Neural progenitor cell (in vitro differentiated cells): Measurements from ENCODE around the gene TMEM53. TPM values are rescaled to one million over a fixed set of nuclear protein-coding genes. Genes with fewer than 3 reads are reported as not detected.
A peak's percentile ranks its signal among the peaks of the same experiment; 100 is the strongest.

Experiments
- DNase-seq: peaks from one replicate; pipeline ENCODE4 v3.0.0-alpha.2; 2016; ENCODE audit warnings: low spot score
- H2AFZ ChIP-seq: fragments of 200-600 bp; sonication (generic); replicated peaks from 2 replicates; pipeline ENCODE4 v1.6.1; 2016; ENCODE audit warnings: antibody characterized with exemption
- H3F3A ChIP-seq: fragments of 200-600 bp; sonication (generic); 2 replicates; pipeline ENCODE4 v1.6.1; 2016; ENCODE audit warnings: antibody characterized with exemption, low read depth
- H3K27ac ChIP-seq: fragments of 200-600 bp; sonication (generic); 2 replicates; pipeline ENCODE4 v1.5.1; 2016; ENCODE audit warnings: mild to moderate bottlenecking
- H3K27me3 ChIP-seq: fragments of 200-600 bp; sonication (generic); 2 replicates; pipeline ENCODE4 v1.6.1; 2016; ENCODE audit warnings: mild to moderate bottlenecking, moderate library complexity
- H3K36me3 ChIP-seq: fragments of 200-600 bp; sonication (generic); 2 replicates; pipeline ENCODE4 v1.5.1; 2016
- H3K4me1 ChIP-seq: fragments of 200-600 bp; sonication (generic); 2 replicates; pipeline ENCODE4 v1.6.1; 2016; ENCODE audit warnings: mixed run types
- H3K4me2 ChIP-seq: fragments of 200-600 bp; sonication (generic); 2 replicates; pipeline ENCODE4 v1.6.1; 2016
- H3K4me3 ChIP-seq: fragments of 200-600 bp; sonication (generic); 2 replicates; pipeline ENCODE4 v1.5.1; 2016
- H3K79me2 ChIP-seq: fragments of 200-600 bp; sonication (generic); 2 replicates; pipeline ENCODE4 v1.6.1; 2016; ENCODE audit warnings: low read depth
- H3K9ac ChIP-seq: fragments of 200-600 bp; sonication (generic); 2 replicates; pipeline ENCODE4 v1.6.1; 2016
- H3K9me3 ChIP-seq: fragments of 200-600 bp; sonication (generic); 2 replicates; pipeline ENCODE4 v1.5.1; 2016; ENCODE audit warnings: low read depth
- H4K20me1 ChIP-seq: fragments of 200-600 bp; sonication (generic); 2 replicates; pipeline ENCODE4 v1.6.1; 2016; ENCODE audit warnings: low read depth
- H3K27ac Mint-ChIP-seq: 3 replicates; pipeline ENCODE4 v1.8.0; 2021; ENCODE audit warnings: mixed read lengths
- H3K27me3 Mint-ChIP-seq: 2 replicates; pipeline ENCODE4 v1.8.0; 2022; ENCODE audit warnings: low read depth, mild to moderate bottlenecking, inconsistent platforms, moderate library complexity, mixed read lengths; ENCODE audit not compliant: insufficient read depth
- H3K36me3 Mint-ChIP-seq: 3 replicates; pipeline ENCODE4 v1.8.0; 2021; ENCODE audit warnings: mixed read lengths
- H3K4me1 Mint-ChIP-seq: 3 replicates; pipeline ENCODE4 v1.8.0; 2021; ENCODE audit warnings: mixed read lengths
- H3K4me3 Mint-ChIP-seq: 3 replicates; pipeline ENCODE4 v1.8.0; 2021; ENCODE audit warnings: mild to moderate bottlenecking, moderate library complexity, mixed read lengths
- H3K9me3 Mint-ChIP-seq: 3 replicates; pipeline ENCODE4 v1.8.0; 2020; ENCODE audit warnings: mixed read lengths
- CTCF ChIP-seq: fragments of 200-600 bp; sonication (generic); IDR thresholded peaks from 2 replicates; pipeline ENCODE4 v1.5.1; 2017; ENCODE audit warnings: antibody characterized with exemption, mild to moderate bottlenecking
- EZH2 ChIP-seq: fragments of 200-600 bp; sonication (generic); IDR thresholded peaks from 2 replicates; pipeline ENCODE4 v1.6.1; 2017; ENCODE audit warnings: antibody characterized with exemption, mild to moderate bottlenecking, moderate library complexity
- EZH2phosphoT487 ChIP-seq: fragments of 200-600 bp; sonication (generic); IDR thresholded peaks from 2 replicates; pipeline ENCODE4 v1.6.1; 2017; ENCODE audit warnings: antibody characterized with exemption
- total RNA-seq: library from RNA; depleted of rRNA; stranded (reverse); fragments of >200 nt; gene quantifications from 2 replicates; pipeline ENCODE4 v1.2.3, GENCODE V29; 2015; ENCODE audit warnings: low replicate concordance

The TMEM53 gene
- total RNA-seq, 1 donor from 2014 or later, result 5.0 TPM

- Histone ChIP-seq H3K9ac (no peak overlapping the region), H3K9me3 (no peaks in the 10 kb centered on the region), H2AFZ (no peak overlapping the region), H4K20me1 (peaks cover 77% of the 10 kb centered on the region), H3F3A (peaks cover 17% of the 10 kb centered on the region), H3K27ac (no peak overlapping the region), H3K4me3 (no peak overlapping the region), H3K4me1 (peaks cover 17% of the 10 kb centered on the region), H3K79me2 (peaks cover 9% of the 10 kb centered on the region), H3K27me3 (no peaks in the 10 kb centered on the region), H3K36me3 (no peaks in the 10 kb centered on the region), H3K4me2 (no peak overlapping the region)
- Mint-ChIP-seq H3K36me3 (peaks cover 43% of the 10 kb centered on the region), H3K27me3 (peaks cover 11% of the 10 kb centered on the region), H3K4me1 (peaks cover 33% of the 10 kb centered on the region), H3K27ac (peak overlapping the region; percentile 70), H3K9me3 (no peaks in the 10 kb centered on the region), H3K4me3 (no peak overlapping the region)
- no peak for TF ChIP-seq EZH2
- TF ChIP-seq CTCF, result no peak
- no peak for TF ChIP-seq EZH2phosphoT487
- DNase-seq, result no peak
These were observed 28.6 kb downstream of the TMEM53 start for GRCh38 chr1:44645476-44646244.

DNA sequence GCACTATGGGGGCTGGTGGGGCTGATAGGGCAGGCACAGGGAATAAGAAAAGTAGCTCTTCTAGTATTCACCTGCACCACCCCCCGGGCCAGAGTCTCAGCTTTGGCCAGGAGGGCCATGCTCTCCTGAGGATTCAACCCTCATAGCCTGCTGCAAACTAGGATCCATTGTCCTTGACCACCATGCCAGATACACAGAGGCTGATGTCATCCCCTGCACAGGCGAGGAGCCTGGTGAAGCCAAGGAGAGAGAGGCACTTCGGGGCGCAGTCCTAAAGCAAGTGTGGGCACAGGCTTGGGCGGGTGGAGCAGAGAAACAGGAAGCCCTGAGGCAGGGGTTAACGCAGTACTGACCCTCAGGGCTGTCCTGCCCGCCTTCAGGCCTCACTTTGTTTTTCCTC, 29.5 kb downstream of the TMEM53 start:
- no peak for DNase-seq
- no peaks in the 10 kb centered on the region for H3K27me3 ChIP-seq
- no peak overlapping the region for H3K4me3 ChIP-seq
- peaks cover 29% of the 10 kb centered on the region for H3K4me1 Mint-ChIP-seq
- no peak overlapping the region for H3K9ac ChIP-seq
- peaks cover 8% of the 10 kb centered on the region for H3K4me1 ChIP-seq
- H3K4me2 ChIP-seq, result no peak overlapping the region
- H3K4me3 Mint-ChIP-seq, result no peak overlapping the region
- peaks cover 44% of the 10 kb centered on the region for H3K36me3 Mint-ChIP-seq
- no peak overlapping the region for H2AFZ ChIP-seq
- H3K27ac ChIP-seq, result no peak overlapping the region
- no peaks in the 10 kb centered on the region for H3K36me3 ChIP-seq
- H3K9me3 ChIP-seq, result no peaks in the 10 kb centered on the region
- H4K20me1 ChIP-seq, result peaks cover 77% of the 10 kb centered on the region
- H3F3A ChIP-seq, result peaks cover 8% of the 10 kb centered on the region
- peaks cover 9% of the 10 kb centered on the region for H3K79me2 ChIP-seq
- no peaks in the 10 kb centered on the region for H3K9me3 Mint-ChIP-seq
- no peak overlapping the region for H3K27ac Mint-ChIP-seq
- TF ChIP-seq EZH2phosphoT487 (no peak), CTCF (no peak), EZH2 (no peak)
- peaks cover 11% of the 10 kb centered on the region for H3K27me3 Mint-ChIP-seq

- no peak overlapping the region for H3K4me3 Mint-ChIP-seq
- TF ChIP-seq CTCF, result no peak
- TF ChIP-seq EZH2phosphoT487, result no peak
- TF ChIP-seq EZH2, result no peak
- no peaks in the 10 kb centered on the region for H3K36me3 ChIP-seq
These were observed 30.5 kb downstream of the TMEM53 start for GRCh38 chr1:44643721-44644334.

More at GRCh38 chr1:44643721-44644334, 30.5 kb downstream of the TMEM53 start:
- DNase-seq, result no peak
- H3F3A ChIP-seq, result no peaks in the 10 kb centered on the region
- Mint-ChIP-seq H3K27ac (no peak overlapping the region), H3K27me3 (peaks cover 11% of the 10 kb centered on the region), H3K36me3 (peaks cover 43% of the 10 kb centered on the region), H3K4me1 (peaks cover 27% of the 10 kb centered on the region), H3K9me3 (no peaks in the 10 kb centered on the region)
- no peak overlapping the region for H3K4me3 ChIP-seq
- peaks cover 18% of the 10 kb centered on the region for H3K79me2 ChIP-seq
- no peak overlapping the region for H3K9ac ChIP-seq
- H3K9me3 ChIP-seq, result no peaks in the 10 kb centered on the region
- H2AFZ ChIP-seq, result no peak overlapping the region
- no peak overlapping the region for H3K4me2 ChIP-seq
- H3K4me1 ChIP-seq, result peaks cover 5% of the 10 kb centered on the region
- H4K20me1 ChIP-seq, result peaks cover 77% of the 10 kb centered on the region
- H3K27me3 ChIP-seq, result no peaks in the 10 kb centered on the region
- H3K27ac ChIP-seq, result no peak overlapping the region
